Peyer's patch (tissue), 4 donors: ENCODE results near the gene SYN1. TPM values are rescaled to one million over a fixed set of nuclear protein-coding genes. Genes with fewer than 3 reads are reported as not detected.
"Not testable (repeated sequence)": the region's sequence is repeated elsewhere in the genome, so short reads cannot be mapped to it uniquely, and the experiment has no call there.

ENCODE experiments used
- DNase-seq, 3 donors: peaks; one replicate each; pipeline ENCODE4 v3.0.0-alpha.2; 2017 to 2019
- H3K27ac ChIP-seq, 4 donors: fragments of 200-600 bp; sonication (generic); one replicate each; pipeline ENCODE4 v1.5.1; 2016 to 2019
- H3K27me3 ChIP-seq, 2 donors: fragments of 200-600 bp; sonication (generic); one replicate each; pipeline ENCODE4 v1.5.1; 2019
- H3K36me3 ChIP-seq, 3 donors: fragments of 200-600 bp; sonication (generic); one replicate each; pipeline ENCODE4 v1.5.1; 2016 to 2019
- H3K4me1 ChIP-seq, 4 donors: fragments of 200-600 bp; sonication (generic); one replicate each; pipeline ENCODE4 v1.5.1; 2016 to 2019
- H3K4me3 ChIP-seq, 4 donors: fragments of 200-600 bp; sonication (generic); 1 replicate in 3 of 4; 2 replicates in 1 of 4; pipeline ENCODE4 v1.5.1; 2016 to 2019; ENCODE audit warnings: mild to moderate bottlenecking in 1 of 4
- H3K9me3 ChIP-seq, 4 donors: fragments of 200-600 bp; sonication (generic); one replicate each; pipeline ENCODE4 v1.5.1; 2016 to 2019; ENCODE audit warnings: mild to moderate bottlenecking in 1 of 4
- POLR2A ChIP-seq, 2 donors: fragments of 450-650 bp; IDR thresholded peaks; one replicate each; pipeline ENCODE4 v1.5.1; 2017; ENCODE audit warnings: antibody characterized with exemption in 2 of 2, mild to moderate bottlenecking in 2 of 2, moderate library complexity in 2 of 2
- total RNA-seq, 4 donors: library from RNA; depleted of rRNA; stranded (reverse); fragments of >200 nt; gene quantifications; one replicate each; pipeline ENCODE4 v1.1.0, GENCODE V29; 2016
- TF ChIP-seq, protein P1 (sequence below), 6 experiments: fragments of 450-650 bp in 4 of 6; fragments of 200-600 bp in 2 of 6; sonication (generic) in 1 of 6; IDR thresholded peaks; one replicate each; pipeline ENCODE4 v1.5.1; 2017 to 2019; ENCODE audit warnings: antibody characterized with exemption in 6 of 6, mild to moderate bottlenecking in 3 of 6, moderate library complexity in 1 of 6

Gene SYN1
- total RNA-seq, 4 donors from 2014 or later: 0.67 TPM; not detected in 3

DNA sequence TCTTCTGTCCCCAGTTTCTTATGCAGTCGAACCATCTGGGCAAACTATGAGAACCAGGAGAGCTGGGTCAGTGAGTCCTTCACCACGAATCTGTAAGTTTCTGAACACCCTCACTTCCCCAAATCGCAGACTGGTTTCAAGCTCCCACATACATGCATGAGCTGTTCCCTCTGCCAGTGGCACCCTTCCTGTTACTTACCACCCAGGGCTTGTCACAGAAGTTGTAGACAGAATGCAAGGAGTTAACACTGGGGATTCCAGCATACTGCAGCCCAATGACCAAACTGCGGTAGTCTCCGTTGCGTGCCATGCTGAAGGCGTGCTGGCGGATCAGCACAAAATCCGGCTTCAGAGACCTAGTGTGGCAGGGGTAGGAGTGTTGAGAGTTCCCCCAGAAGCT is 14.6 kb downstream of the SYN1 start:
- DNase-seq: peak in 1 of 3 donors; percentile 24
- H3K27me3 ChIP-seq: no peaks in the 10 kb centered on the region
- H3K4me3 ChIP-seq: no peak overlapping the region
- H3K27ac ChIP-seq: no peak overlapping the region
- H3K4me1 ChIP-seq: no peaks in the 10 kb centered on the region
- H3K9me3 ChIP-seq: no peaks in the 10 kb centered on the region
- no peaks in the 10 kb centered on the region for H3K36me3 ChIP-seq
- TF ChIP-seq, protein P1, sequence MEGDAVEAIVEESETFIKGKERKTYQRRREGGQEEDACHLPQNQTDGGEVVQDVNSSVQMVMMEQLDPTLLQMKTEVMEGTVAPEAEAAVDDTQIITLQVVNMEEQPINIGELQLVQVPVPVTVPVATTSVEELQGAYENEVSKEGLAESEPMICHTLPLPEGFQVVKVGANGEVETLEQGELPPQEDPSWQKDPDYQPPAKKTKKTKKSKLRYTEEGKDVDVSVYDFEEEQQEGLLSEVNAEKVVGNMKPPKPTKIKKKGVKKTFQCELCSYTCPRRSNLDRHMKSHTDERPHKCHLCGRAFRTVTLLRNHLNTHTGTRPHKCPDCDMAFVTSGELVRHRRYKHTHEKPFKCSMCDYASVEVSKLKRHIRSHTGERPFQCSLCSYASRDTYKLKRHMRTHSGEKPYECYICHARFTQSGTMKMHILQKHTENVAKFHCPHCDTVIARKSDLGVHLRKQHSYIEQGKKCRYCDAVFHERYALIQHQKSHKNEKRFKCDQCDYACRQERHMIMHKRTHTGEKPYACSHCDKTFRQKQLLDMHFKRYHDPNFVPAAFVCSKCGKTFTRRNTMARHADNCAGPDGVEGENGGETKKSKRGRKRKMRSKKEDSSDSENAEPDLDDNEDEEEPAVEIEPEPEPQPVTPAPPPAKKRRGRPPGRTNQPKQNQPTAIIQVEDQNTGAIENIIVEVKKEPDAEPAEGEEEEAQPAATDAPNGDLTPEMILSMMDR (IDR thresholded peaks at IDR 0.05): no peak
- no peak for TF ChIP-seq POLR2A (IDR thresholded peaks at IDR 0.05)

- H3K9me3 ChIP-seq, H3K4me3 ChIP-seq, DNase-seq, H3K4me1 ChIP-seq, H3K27ac ChIP-seq, H3K36me3 ChIP-seq, H3K27me3 ChIP-seq: not testable (repeated sequence)
Measured at GRCh38 chrX:47603125-47603524, 16.5 kb downstream of the SYN1 start.

- Histone ChIP-seq H3K4me3 (no peak overlapping the region), H3K9me3 (no peaks in the 10 kb centered on the region), H3K4me1 (no peaks in the 10 kb centered on the region)
Measured at GRCh38 chrX:47597222-47597621, 22.4 kb downstream of the SYN1 start.

DNA sequence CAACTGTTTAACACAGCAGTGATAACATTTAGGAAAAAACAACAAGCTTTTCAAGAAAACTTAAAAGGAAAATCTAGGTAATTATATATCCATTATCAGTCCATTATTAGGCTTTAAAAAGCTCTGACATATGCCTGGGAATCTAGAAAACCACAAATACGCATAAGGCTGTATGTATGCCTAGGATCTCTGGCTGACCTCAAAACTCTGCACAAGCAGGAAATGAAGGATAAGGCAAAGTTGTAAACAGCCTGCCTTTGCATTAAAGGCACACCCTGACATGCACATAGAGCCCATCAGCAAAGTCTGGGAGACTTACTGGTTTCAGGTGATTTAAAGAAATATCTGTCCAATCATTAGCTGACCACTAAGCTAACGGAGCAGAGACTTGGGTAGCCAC is 23.4 kb downstream of the SYN1 start:
- no peak overlapping the region for H3K27ac ChIP-seq
- DNase-seq: no peak
- no peak overlapping the region for H3K4me3 ChIP-seq
- TF ChIP-seq, protein P1 (IDR thresholded peaks at IDR 0.05): no peak
- TF ChIP-seq POLR2A (IDR thresholded peaks at IDR 0.05): no peak
- H3K36me3 ChIP-seq: no peaks in the 10 kb centered on the region
- no peaks in the 10 kb centered on the region for H3K4me1 ChIP-seq
- no peaks in the 10 kb centered on the region for H3K9me3 ChIP-seq
- no peaks in the 10 kb centered on the region for H3K27me3 ChIP-seq

More at GRCh38 chrX:47597222-47597621, 22.4 kb downstream of the SYN1 start:
- no peak for DNase-seq
- Histone ChIP-seq H3K27ac (no peak overlapping the region), H3K27me3 (no peaks in the 10 kb centered on the region), H3K36me3 (no peaks in the 10 kb centered on the region)
- TF ChIP-seq, protein P1 (IDR thresholded peaks at IDR 0.05): no peak
- no peak for TF ChIP-seq POLR2A (IDR thresholded peaks at IDR 0.05)

GRCh38 chrX:47595716-47596251 is 23.9 kb downstream of the SYN1 start:
- Histone ChIP-seq H3K4me3 (no peak overlapping the region), H3K4me1 (no peaks in the 10 kb centered on the region), H3K27me3 (no peaks in the 10 kb centered on the region), H3K27ac (no peak overlapping the region), H3K36me3 (no peaks in the 10 kb centered on the region), H3K9me3 (no peaks in the 10 kb centered on the region)
- no peak for DNase-seq
- TF ChIP-seq, protein P1 (IDR thresholded peaks at IDR 0.05): no peak
- TF ChIP-seq POLR2A (IDR thresholded peaks at IDR 0.05): no peak

DNA sequence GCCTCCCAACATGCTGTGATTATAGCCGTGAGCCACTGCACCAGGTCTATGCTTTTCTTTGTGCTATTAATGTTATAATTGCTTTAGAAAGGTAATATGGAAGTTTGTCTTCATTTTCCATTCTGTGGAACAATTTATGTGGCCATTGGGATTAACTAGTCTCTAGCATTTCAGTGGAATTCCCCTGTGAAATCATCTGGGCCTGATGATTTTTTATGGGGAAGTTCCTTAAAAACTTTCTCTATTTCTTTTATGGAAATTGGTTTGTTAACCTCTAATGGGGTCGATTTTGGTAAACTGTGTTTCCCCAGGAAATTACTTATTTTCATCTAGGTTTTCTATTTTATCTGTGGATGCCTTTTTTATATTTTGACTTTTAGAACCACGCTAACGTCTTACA is 26.1 kb downstream of the SYN1 start:
- TF ChIP-seq POLR2A (IDR thresholded peaks at IDR 0.05): no peak
- TF ChIP-seq, protein P1 (IDR thresholded peaks at IDR 0.05): no peak
- Histone ChIP-seq H3K4me3 (no peak overlapping the region), H3K9me3 (no peaks in the 10 kb centered on the region), H3K27ac (no peak overlapping the region), H3K27me3 (no peaks in the 10 kb centered on the region), H3K4me1 (no peaks in the 10 kb centered on the region), H3K36me3 (no peaks in the 10 kb centered on the region)
- DNase-seq: no peak
